Measurements from ENCODE around the gene EIF4EBP2. TPM values are rescaled to one million over a fixed set of nuclear protein-coding genes. Genes with fewer than 3 reads are reported as not detected.

Gene EIF4EBP2
- total RNA-seq, 1 donor from 2014 or later = 47.4 TPM

DNA sequence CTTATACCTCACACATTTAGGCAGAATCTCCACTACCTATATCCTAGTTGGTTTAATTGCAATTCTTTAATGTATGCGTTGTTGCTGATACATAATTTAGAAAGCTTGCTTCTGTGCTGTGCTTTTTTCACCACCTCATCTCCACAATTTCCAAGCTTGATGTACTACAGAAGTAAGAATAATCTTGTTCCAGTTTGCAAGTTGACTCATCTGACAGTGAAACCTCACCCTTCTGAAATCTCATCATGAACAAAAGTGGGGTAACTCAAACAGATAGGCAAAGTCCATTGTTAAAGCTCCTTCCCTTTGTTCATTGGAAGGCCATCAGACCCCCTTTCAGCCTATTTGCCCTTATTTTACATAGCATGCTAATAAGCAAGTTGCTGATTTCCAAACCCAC is 13.6 kb downstream of the EIF4EBP2 start:
- Histone ChIP-seq H3K4me1 (peaks cover 17% of the 10 kb centered on the region), H3K4me3 (no peak overlapping the region), H3K27ac (no peak overlapping the region), H3K27me3 (no peaks in the 10 kb centered on the region), H3K36me3 (peaks cover 6 to 29% of the 10 kb centered on the region in 2 donors), H3K9me3 (no peaks in the 10 kb centered on the region)
- TF ChIP-seq, protein P1, sequence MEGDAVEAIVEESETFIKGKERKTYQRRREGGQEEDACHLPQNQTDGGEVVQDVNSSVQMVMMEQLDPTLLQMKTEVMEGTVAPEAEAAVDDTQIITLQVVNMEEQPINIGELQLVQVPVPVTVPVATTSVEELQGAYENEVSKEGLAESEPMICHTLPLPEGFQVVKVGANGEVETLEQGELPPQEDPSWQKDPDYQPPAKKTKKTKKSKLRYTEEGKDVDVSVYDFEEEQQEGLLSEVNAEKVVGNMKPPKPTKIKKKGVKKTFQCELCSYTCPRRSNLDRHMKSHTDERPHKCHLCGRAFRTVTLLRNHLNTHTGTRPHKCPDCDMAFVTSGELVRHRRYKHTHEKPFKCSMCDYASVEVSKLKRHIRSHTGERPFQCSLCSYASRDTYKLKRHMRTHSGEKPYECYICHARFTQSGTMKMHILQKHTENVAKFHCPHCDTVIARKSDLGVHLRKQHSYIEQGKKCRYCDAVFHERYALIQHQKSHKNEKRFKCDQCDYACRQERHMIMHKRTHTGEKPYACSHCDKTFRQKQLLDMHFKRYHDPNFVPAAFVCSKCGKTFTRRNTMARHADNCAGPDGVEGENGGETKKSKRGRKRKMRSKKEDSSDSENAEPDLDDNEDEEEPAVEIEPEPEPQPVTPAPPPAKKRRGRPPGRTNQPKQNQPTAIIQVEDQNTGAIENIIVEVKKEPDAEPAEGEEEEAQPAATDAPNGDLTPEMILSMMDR (IDR thresholded peaks at IDR 0.05) = no peak
- no peak for TF ChIP-seq POLR2A (IDR thresholded peaks at IDR 0.05)
- no peak for TF ChIP-seq POLR2AphosphoS5 (IDR thresholded peaks at IDR 0.05; ENCODE audit: insufficient read depth in 1 of 2, low read depth in 1 of 2)
- intact Hi-C loops (cut with DNase I) = no loop called here
- no peak for DNase-seq (ENCODE audit: extremely low spot score in 2 of 2)

DNA sequence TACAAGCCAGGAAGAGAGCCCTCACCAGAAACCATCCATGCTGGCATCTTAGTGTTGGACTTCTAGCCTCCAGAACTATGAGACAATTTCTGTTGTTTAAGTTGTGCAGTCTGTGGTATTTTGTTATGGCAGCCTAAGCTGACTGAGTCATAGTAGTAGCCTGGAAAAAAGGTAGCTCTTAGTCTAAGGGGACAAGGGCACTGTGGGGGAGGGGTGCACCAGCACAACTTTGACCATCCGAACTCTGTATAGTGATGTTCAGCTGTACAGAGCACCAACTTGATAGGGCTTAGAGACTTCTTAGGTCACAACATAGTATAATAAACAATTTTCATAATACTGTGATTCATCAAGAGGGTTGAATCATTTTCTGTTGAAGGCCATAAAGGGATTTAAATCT is 14.3 kb downstream of the EIF4EBP2 start:
- no peak overlapping the region for H3K27ac ChIP-seq
- no peak for TF ChIP-seq POLR2AphosphoS5 (IDR thresholded peaks at IDR 0.05; ENCODE audit: insufficient read depth in 1 of 2, low read depth in 1 of 2)
- no peaks in the 10 kb centered on the region for H3K27me3 ChIP-seq
- H3K4me3 ChIP-seq = no peak overlapping the region
- H3K4me1 ChIP-seq = peaks cover 10% of the 10 kb centered on the region
- intact Hi-C loops (cut with DNase I) = no loop called here
- no peaks in the 10 kb centered on the region for H3K9me3 ChIP-seq
- DNase-seq (ENCODE audit: extremely low spot score in 2 of 2) = no peak
- peaks cover 6 to 36% of the 10 kb centered on the region in 2 donors for H3K36me3 ChIP-seq

DNA sequence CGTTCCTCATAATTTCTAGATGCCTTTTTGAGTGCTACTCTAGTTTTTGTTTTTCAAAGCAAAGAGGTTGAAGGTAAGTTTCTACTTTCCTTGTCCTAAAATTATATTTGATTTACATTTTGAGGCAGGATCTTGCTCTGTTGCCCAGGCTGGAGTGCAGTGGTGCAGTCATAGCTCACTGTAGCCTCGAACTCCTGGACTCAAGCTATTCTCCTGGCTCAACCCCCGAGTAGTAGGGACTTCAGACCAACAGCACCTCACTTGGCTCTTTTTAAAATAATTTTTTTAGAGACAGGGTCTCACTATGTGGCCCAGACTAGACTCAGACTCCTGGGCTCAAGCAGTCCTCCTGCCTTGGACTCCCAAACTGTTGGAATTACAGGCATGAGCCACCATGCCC is 14.8 kb downstream of the EIF4EBP2 start:
- Histone ChIP-seq H3K4me1 (peaks cover 8% of the 10 kb centered on the region), H3K4me3 (no peak overlapping the region), H3K36me3 (peaks cover 6 to 41% of the 10 kb centered on the region in 2 donors), H3K27me3 (no peaks in the 10 kb centered on the region), H3K27ac (no peak overlapping the region), H3K9me3 (no peaks in the 10 kb centered on the region)
- DNase-seq (ENCODE audit: extremely low spot score in 2 of 2) = no peak
- TF ChIP-seq POLR2AphosphoS5 (IDR thresholded peaks at IDR 0.05; ENCODE audit: insufficient read depth in 1 of 2, low read depth in 1 of 2) = no peak
- TF ChIP-seq POLR2A (IDR thresholded peaks at IDR 0.05) = no peak
- TF ChIP-seq, protein P1 (IDR thresholded peaks at IDR 0.05) = no peak
- intact Hi-C loops (cut with DNase I) = no loop called here

DNA sequence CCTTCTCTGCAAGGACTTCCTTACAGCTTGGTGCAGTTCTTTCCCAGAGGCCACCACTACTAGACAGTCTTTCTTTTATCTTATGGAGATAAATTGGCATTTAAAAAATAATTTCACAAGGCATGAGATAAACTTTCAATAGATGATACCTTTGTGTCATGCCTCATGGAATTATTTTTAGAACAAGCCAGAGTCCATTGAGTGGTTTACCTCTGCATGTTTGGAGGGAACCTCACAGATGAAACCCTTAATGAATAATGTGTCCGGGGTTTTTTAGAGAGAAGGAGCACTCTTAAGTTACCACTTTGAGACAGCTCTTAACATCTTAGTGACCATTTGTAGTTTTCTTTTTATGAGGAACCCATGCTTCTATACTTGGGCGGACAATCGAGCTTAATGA is 20.4 kb downstream of the EIF4EBP2 start:
- Histone ChIP-seq H3K4me1 (no peaks in the 10 kb centered on the region), H3K36me3 (peaks cover 6 to 82% of the 10 kb centered on the region in 2 donors), H3K27ac (no peak overlapping the region), H3K27me3 (no peaks in the 10 kb centered on the region), H3K4me3 (no peak overlapping the region), H3K9me3 (no peaks in the 10 kb centered on the region)
- intact Hi-C loops (cut with DNase I) = no loop called here
- no peak for DNase-seq (ENCODE audit: extremely low spot score in 2 of 2)
- TF ChIP-seq POLR2AphosphoS5 (IDR thresholded peaks at IDR 0.05; ENCODE audit: insufficient read depth in 1 of 2, low read depth in 1 of 2) (no peak), POLR2A (IDR thresholded peaks at IDR 0.05) (no peak)
- TF ChIP-seq, protein P1 (IDR thresholded peaks at IDR 0.05) = no peak

DNA sequence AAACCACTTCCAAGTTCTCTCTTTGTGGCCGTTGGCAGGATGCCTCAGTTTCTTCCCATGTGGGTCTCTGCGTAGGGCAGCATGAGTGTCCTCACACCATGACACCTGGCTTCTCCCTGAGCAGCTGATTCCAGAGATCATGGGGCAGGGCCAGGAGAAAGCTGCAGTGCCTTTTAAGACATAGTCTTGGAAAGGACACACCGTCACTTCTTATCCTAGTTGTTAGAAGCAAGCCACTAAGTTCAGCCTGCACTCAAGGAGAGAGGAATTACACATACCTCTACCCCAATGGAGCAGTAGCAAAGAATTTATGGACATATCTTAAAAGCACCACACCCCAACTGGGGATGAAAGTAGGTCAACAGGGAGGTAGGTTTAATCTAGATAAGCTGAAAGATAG is 21.2 kb downstream of the EIF4EBP2 start:
- TF ChIP-seq, protein P1 (IDR thresholded peaks at IDR 0.05) = no peak
- no peak for TF ChIP-seq POLR2AphosphoS5 (IDR thresholded peaks at IDR 0.05; ENCODE audit: insufficient read depth in 1 of 2, low read depth in 1 of 2)
- TF ChIP-seq POLR2A (IDR thresholded peaks at IDR 0.05) = no peak
- H3K4me3 ChIP-seq = no peak overlapping the region
- H3K9me3 ChIP-seq = no peaks in the 10 kb centered on the region
- peaks cover 6 to 78% of the 10 kb centered on the region in 2 donors for H3K36me3 ChIP-seq
- intact Hi-C loops (cut with DNase I) = no loop called here
- DNase-seq (ENCODE audit: extremely low spot score in 2 of 2) = no peak
- H3K4me1 ChIP-seq = peaks cover 7% of the 10 kb centered on the region
- no peaks in the 10 kb centered on the region for H3K27me3 ChIP-seq
- H3K27ac ChIP-seq = no peak overlapping the region
